HAP-1 (cell line): Measurements from ENCODE around the gene TTI1.

Source experiments
- DNase-seq, 2 experiments: peaks; one replicate each; pipeline ENCODE4 v3.0.0-alpha.2; 2016 to 2020; ENCODE audit warnings: low spot score in 2 of 2
- H3K27me3 ChIP-seq: fragments of 250-450 bp; sonication (Bioruptor Pico); 2 replicates; pipeline ENCODE4 v1.5.1; 2020; ENCODE audit warnings: low read depth, mild to moderate bottlenecking, moderate library complexity
- H3K36me3 ChIP-seq: fragments of 250-450 bp; sonication (Bioruptor Pico); replicated peaks from 2 replicates; pipeline ENCODE4 v1.5.1; 2020; ENCODE audit warnings: mild to moderate bottlenecking
- H3K4me1 ChIP-seq: fragments of 250-450 bp; sonication (Bioruptor Pico); 2 replicates; pipeline ENCODE4 v1.5.1; 2020; ENCODE audit warnings: mild to moderate bottlenecking
- H3K4me3 ChIP-seq: fragments of 250-450 bp; sonication (Bioruptor Pico); 2 replicates; pipeline ENCODE4 v1.5.1; 2020; ENCODE audit warnings: mild to moderate bottlenecking, moderate library complexity
- H3K9me3 ChIP-seq: fragments of 250-450 bp; sonication (Bioruptor Pico); 2 replicates; pipeline ENCODE4 v1.5.1; 2020; ENCODE audit warnings: mild to moderate bottlenecking, moderate library complexity
- in situ Hi-C: fragments of 300-500 bp; cut with MboI; formaldehyde crosslinking; loops from 3 replicates; pipeline ENCODE4 v1.14.3; 2020; ENCODE audit warnings: low sequenced_read_pairs, inconsistent platforms, mixed read lengths

TTI1 gene

GRCh38 chr20:38063911-38064530 lies 30.8 kb upstream of the TTI1 start:
- in situ Hi-C loops = loop anchor here (25.0 kb wide), 1 partner anchor 98 kb away; the partner anchor contains the start of gene TGM2
- Histone ChIP-seq H3K9me3 (no peaks in the 10 kb centered on the region), H3K27me3 (no peaks in the 10 kb centered on the region), H3K4me3 (no peak overlapping the region), H3K36me3 (peaks cover 87% of the 10 kb centered on the region), H3K4me1 (no peaks in the 10 kb centered on the region)
- no peak for DNase-seq

GRCh38 chr20:38062890-38063289 lies 29.6 kb upstream of the TTI1 start:
- in situ Hi-C loops = loop anchor here (25.0 kb wide), 1 partner anchor 99 kb away; the partner anchor contains the start of gene TGM2
- Histone ChIP-seq H3K27me3 (no peaks in the 10 kb centered on the region), H3K9me3 (peaks cover 2% of the 10 kb centered on the region; the same call in 1 of the 2 replicates), H3K36me3 (peaks cover 87% of the 10 kb centered on the region), H3K4me3 (no peak overlapping the region), H3K4me1 (no peaks in the 10 kb centered on the region)
- no peak for DNase-seq

- in situ Hi-C loops = loop anchor here (25.0 kb wide), 1 partner anchor 101 kb away; the partner anchor contains the start of gene TGM2
- no peak for DNase-seq
- H3K4me3 ChIP-seq = no peak overlapping the region
- H3K36me3 ChIP-seq = peaks cover 76% of the 10 kb centered on the region
- H3K4me1 ChIP-seq = no peaks in the 10 kb centered on the region
- H3K27me3 ChIP-seq = no peaks in the 10 kb centered on the region
- peaks cover 3% of the 10 kb centered on the region; the same call in 1 of the 2 replicates for H3K9me3 ChIP-seq
Observed at GRCh38 chr20:38061109-38061508, 27.9 kb upstream of the TTI1 start.

- Histone ChIP-seq H3K4me3 (no peak overlapping the region), H3K4me1 (no peaks in the 10 kb centered on the region), H3K36me3 (peaks cover 70% of the 10 kb centered on the region), H3K27me3 (no peaks in the 10 kb centered on the region), H3K9me3 (peaks cover 3% of the 10 kb centered on the region; the same call in 1 of the 2 replicates)
- in situ Hi-C loops = loop anchor here (25.0 kb wide), 1 partner anchor 102 kb away; the partner anchor contains the start of gene TGM2
- no peak for DNase-seq
Observed at GRCh38 chr20:38060536-38060935, 27.3 kb upstream of the TTI1 start.

- in situ Hi-C loops = loop anchor here (5.0 to 25.0 kb wide), 3 partner anchors 102 to 355 kb away; partner anchors contain the start of gene TGM2
- DNase-seq = no peak
- Histone ChIP-seq H3K36me3 (peaks cover 66% of the 10 kb centered on the region), H3K27me3 (no peaks in the 10 kb centered on the region), H3K4me1 (no peaks in the 10 kb centered on the region), H3K9me3 (peaks cover 3% of the 10 kb centered on the region; the same call in 1 of the 2 replicates), H3K4me3 (no peak overlapping the region)
Observed at GRCh38 chr20:38059832-38060231, 26.6 kb upstream of the TTI1 start.

- no peak overlapping the region for H3K4me3 ChIP-seq
- in situ Hi-C loops = loop anchor here (5.0 to 25.0 kb wide), 3 partner anchors 105 to 357 kb away; partner anchors contain the start of gene TGM2
- peaks cover 3% of the 10 kb centered on the region; the same call in 1 of the 2 replicates for H3K9me3 ChIP-seq
- H3K36me3 ChIP-seq = peaks cover 50% of the 10 kb centered on the region
- peaks cover 6% of the 10 kb centered on the region for H3K4me1 ChIP-seq
- DNase-seq = peak; percentile 73 to 88
- no peaks in the 10 kb centered on the region for H3K27me3 ChIP-seq
Observed at GRCh38 chr20:38057351-38057972, 24.2 kb upstream of the TTI1 start.

GRCh38 chr20:38055848-38056247 lies 22.6 kb upstream of the TTI1 start:
- in situ Hi-C loops = loop anchor here (5.0 to 25.0 kb wide), 3 partner anchors 106 to 359 kb away; partner anchors contain the start of gene TGM2
- H3K36me3 ChIP-seq = peaks cover 40% of the 10 kb centered on the region

GRCh38 chr20:38055294-38055693 lies 22.0 kb upstream of the TTI1 start:
- Histone ChIP-seq H3K9me3 (peaks cover 3% of the 10 kb centered on the region; the same call in 1 of the 2 replicates), H3K36me3 (peaks cover 35% of the 10 kb centered on the region), H3K4me1 (peaks cover 28% of the 10 kb centered on the region), H3K4me3 (no peak overlapping the region), H3K27me3 (no peaks in the 10 kb centered on the region)
- DNase-seq = no peak
- in situ Hi-C loops = loop anchor here (5.0 to 25.0 kb wide), 3 partner anchors 107 to 360 kb away; partner anchors contain the start of gene TGM2

More at GRCh38 chr20:38055848-38056247, 22.6 kb upstream of the TTI1 start:
- Histone ChIP-seq H3K9me3 (peaks cover 3% of the 10 kb centered on the region; the same call in 1 of the 2 replicates), H3K4me1 (peaks cover 22% of the 10 kb centered on the region), H3K27me3 (no peaks in the 10 kb centered on the region), H3K4me3 (no peak overlapping the region)
- no peak for DNase-seq

- H3K36me3 ChIP-seq = peaks cover 34% of the 10 kb centered on the region
- peaks cover 3% of the 10 kb centered on the region; the same call in 1 of the 2 replicates for H3K9me3 ChIP-seq
- H3K4me3 ChIP-seq = no peak overlapping the region
- no peaks in the 10 kb centered on the region for H3K27me3 ChIP-seq
- DNase-seq = no peak
- in situ Hi-C loops = loop anchor here (5.0 to 25.0 kb wide), 3 partner anchors 108 to 360 kb away; partner anchors contain the start of gene TGM2
- peaks cover 31% of the 10 kb centered on the region for H3K4me1 ChIP-seq
Observed at GRCh38 chr20:38054647-38055046, 21.4 kb upstream of the TTI1 start.

GRCh38 chr20:38052870-38053269 lies 19.6 kb upstream of the TTI1 start:
- H3K4me3 ChIP-seq = no peak overlapping the region
- H3K27me3 ChIP-seq = no peaks in the 10 kb centered on the region
- H3K9me3 ChIP-seq = peaks cover 1% of the 10 kb centered on the region; the same call in 1 of the 2 replicates
- in situ Hi-C loops = loop anchor here (10.0 to 25.0 kb wide), 2 partner anchors 109 to 362 kb away; partner anchors contain the start of gene TGM2
- H3K4me1 ChIP-seq = peaks cover 31% of the 10 kb centered on the region
- peaks cover 26% of the 10 kb centered on the region for H3K36me3 ChIP-seq
- no peak for DNase-seq

- Histone ChIP-seq H3K36me3 (peaks cover 26% of the 10 kb centered on the region), H3K27me3 (no peaks in the 10 kb centered on the region), H3K9me3 (no peaks in the 10 kb centered on the region), H3K4me1 (peaks cover 31% of the 10 kb centered on the region), H3K4me3 (no peak overlapping the region)
- in situ Hi-C loops = loop anchor here (10.0 to 25.0 kb wide), 2 partner anchors 112 to 364 kb away; partner anchors contain the start of gene TGM2
- DNase-seq = peak in 1 of 2 experiments; percentile 54
Observed at GRCh38 chr20:38050686-38051085, 17.4 kb upstream of the TTI1 start.

GRCh38 chr20:38049800-38050199 lies 16.5 kb upstream of the TTI1 start:
- H3K36me3 ChIP-seq = peaks cover 26% of the 10 kb centered on the region
- no peak overlapping the region for H3K4me3 ChIP-seq
- DNase-seq = no peak
- no peaks in the 10 kb centered on the region for H3K27me3 ChIP-seq
- no peaks in the 10 kb centered on the region for H3K9me3 ChIP-seq
- in situ Hi-C loops = loop anchor here (10.0 to 25.0 kb wide), 2 partner anchors 113 to 365 kb away; partner anchors contain the start of gene TGM2
- peaks cover 31% of the 10 kb centered on the region for H3K4me1 ChIP-seq

- DNase-seq = no peak
- Histone ChIP-seq H3K4me1 (peaks cover 16% of the 10 kb centered on the region), H3K4me3 (no peak overlapping the region), H3K27me3 (no peaks in the 10 kb centered on the region), H3K36me3 (peaks cover 52% of the 10 kb centered on the region), H3K9me3 (no peaks in the 10 kb centered on the region)
- in situ Hi-C loops = no loop called here
Observed at GRCh38 chr20:38046572-38046971, 13.3 kb upstream of the TTI1 start.
